ENCODE data around the gene CRB1.
"Not testable (repeated sequence)": the region's sequence is repeated elsewhere in the genome, so short reads cannot be mapped to it uniquely, and the experiment has no call there.

CRB1 gene

DNA sequence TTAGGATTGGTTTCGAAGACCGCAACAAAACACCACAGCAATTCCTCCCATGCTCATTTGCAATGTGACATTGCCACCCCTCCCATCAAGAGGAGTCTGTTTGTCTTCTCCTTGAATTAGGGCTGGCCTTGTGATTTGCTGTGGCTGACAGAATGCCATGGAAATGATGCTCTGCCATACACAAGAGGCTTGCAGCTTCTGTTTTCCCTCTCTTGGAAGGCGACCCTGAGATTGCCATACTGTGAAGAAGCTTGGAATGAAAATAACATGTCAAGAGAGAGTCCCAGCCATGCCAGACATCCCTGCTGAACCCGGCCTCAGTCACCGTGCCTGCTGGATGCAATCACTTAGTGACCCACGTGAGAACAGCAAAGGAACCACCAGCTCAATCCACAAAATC, 212.4 kb downstream of the CRB1 start:
- TF ChIP-seq, protein P1, sequence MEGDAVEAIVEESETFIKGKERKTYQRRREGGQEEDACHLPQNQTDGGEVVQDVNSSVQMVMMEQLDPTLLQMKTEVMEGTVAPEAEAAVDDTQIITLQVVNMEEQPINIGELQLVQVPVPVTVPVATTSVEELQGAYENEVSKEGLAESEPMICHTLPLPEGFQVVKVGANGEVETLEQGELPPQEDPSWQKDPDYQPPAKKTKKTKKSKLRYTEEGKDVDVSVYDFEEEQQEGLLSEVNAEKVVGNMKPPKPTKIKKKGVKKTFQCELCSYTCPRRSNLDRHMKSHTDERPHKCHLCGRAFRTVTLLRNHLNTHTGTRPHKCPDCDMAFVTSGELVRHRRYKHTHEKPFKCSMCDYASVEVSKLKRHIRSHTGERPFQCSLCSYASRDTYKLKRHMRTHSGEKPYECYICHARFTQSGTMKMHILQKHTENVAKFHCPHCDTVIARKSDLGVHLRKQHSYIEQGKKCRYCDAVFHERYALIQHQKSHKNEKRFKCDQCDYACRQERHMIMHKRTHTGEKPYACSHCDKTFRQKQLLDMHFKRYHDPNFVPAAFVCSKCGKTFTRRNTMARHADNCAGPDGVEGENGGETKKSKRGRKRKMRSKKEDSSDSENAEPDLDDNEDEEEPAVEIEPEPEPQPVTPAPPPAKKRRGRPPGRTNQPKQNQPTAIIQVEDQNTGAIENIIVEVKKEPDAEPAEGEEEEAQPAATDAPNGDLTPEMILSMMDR (IDR thresholded peaks at IDR 0.05; ENCODE audit: unreplicated experiment in 3 of 3), result no peak
- H3K9me3 Mint-ChIP-seq, result no peaks in the 10 kb centered on the region
- H3K27ac Mint-ChIP-seq, result no peak overlapping the region
- H3K4me3 Mint-ChIP-seq, result no peak overlapping the region
- no peaks in the 10 kb centered on the region for H3K36me3 Mint-ChIP-seq (ENCODE audit: low read depth)
- no peaks in the 10 kb centered on the region for H3K4me1 Mint-ChIP-seq
- H3K27me3 Mint-ChIP-seq (ENCODE audit: low read depth), result no peaks in the 10 kb centered on the region

DNA sequence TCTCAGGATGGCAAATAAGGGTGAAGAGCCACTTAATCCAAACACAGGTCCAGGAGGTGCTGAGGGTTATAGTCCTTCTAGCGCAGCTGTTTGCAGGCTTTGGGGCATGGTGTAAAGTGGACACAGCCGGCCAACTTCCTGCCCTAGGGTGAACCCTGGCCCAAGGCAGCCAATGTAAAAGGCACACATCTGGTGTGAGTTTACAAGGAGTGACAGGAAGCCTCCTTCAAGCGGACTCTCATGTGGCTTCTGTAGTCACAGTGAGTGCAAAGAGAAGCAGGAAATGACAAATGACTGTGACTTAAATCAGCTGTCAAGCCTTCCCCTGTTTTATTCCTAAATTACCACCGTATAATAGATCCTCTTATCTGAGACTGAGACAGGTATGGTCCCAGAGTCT, 213.0 kb downstream of the CRB1 start:
- TF ChIP-seq, protein P1 (IDR thresholded peaks at IDR 0.05; ENCODE audit: unreplicated experiment in 3 of 3), result no peak
- Mint-ChIP-seq H3K27me3 (ENCODE audit: low read depth) (no peaks in the 10 kb centered on the region), H3K9me3 (no peaks in the 10 kb centered on the region), H3K4me3 (no peak overlapping the region), H3K36me3 (ENCODE audit: low read depth) (no peaks in the 10 kb centered on the region), H3K27ac (peak overlapping the region in 2 of 3 experiments; percentile 23 to 41), H3K4me1 (no peaks in the 10 kb centered on the region)

DNA sequence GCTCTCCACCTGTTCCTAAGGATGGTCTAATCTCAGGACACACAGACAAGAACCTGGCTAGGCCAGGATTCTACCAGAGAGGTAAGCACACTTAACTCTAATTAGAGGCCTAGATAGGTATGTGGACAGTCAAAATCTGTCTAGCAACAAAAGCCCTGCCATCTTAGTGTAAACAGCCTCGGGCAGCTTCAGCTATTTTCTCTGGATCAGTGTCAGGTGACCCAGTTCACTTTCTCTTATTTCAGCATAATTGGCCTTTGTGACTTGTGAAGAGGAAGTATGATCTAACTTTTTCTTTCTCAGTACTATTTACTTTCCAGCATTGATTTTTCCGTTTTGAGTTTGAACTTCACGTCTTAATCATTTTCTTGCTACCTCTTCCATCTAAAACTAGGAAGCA, 217.7 kb downstream of the CRB1 start:
- TF ChIP-seq, protein P1 (IDR thresholded peaks at IDR 0.05; ENCODE audit: unreplicated experiment in 3 of 3), result no peak
- H3K4me1 Mint-ChIP-seq, result no peaks in the 10 kb centered on the region
- no peaks in the 10 kb centered on the region for H3K36me3 Mint-ChIP-seq (ENCODE audit: low read depth)
- peaks cover 22% of the 10 kb centered on the region for H3K9me3 Mint-ChIP-seq
- no peak overlapping the region for H3K27ac Mint-ChIP-seq
- no peak overlapping the region for H3K4me3 Mint-ChIP-seq
- H3K27me3 Mint-ChIP-seq (ENCODE audit: low read depth), result peaks cover 8% of the 10 kb centered on the region

DNA sequence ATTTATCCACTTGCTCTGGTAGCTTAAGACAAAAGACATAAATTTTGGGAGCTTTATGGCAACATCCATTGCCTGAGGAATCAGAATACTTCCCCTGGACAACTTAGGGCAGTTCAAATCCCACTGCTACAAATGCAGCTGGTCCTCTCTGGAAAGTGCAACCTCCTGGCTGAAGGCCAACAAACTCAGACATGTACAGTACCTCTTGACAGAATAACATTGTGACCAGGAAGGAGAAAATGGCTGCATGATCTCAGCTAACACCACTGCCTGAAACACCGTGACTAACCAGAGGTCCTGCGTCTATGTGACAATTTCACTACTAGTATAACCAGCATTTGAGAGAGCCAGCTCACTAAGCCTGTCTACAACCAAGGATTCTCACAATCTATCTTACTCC, 218.9 kb downstream of the CRB1 start:
- H3K27me3 Mint-ChIP-seq (ENCODE audit: low read depth), result peaks cover 8% of the 10 kb centered on the region
- peaks cover 27% of the 10 kb centered on the region for H3K9me3 Mint-ChIP-seq
- peak overlapping the region in 1 of 3 experiments; percentile 65 for H3K27ac Mint-ChIP-seq
- TF ChIP-seq, protein P1 (IDR thresholded peaks at IDR 0.05; ENCODE audit: unreplicated experiment in 3 of 3), result no peak
- H3K4me1 Mint-ChIP-seq, result no peaks in the 10 kb centered on the region
- H3K4me3 Mint-ChIP-seq, result no peak overlapping the region
- H3K36me3 Mint-ChIP-seq (ENCODE audit: low read depth), result no peaks in the 10 kb centered on the region

DNA sequence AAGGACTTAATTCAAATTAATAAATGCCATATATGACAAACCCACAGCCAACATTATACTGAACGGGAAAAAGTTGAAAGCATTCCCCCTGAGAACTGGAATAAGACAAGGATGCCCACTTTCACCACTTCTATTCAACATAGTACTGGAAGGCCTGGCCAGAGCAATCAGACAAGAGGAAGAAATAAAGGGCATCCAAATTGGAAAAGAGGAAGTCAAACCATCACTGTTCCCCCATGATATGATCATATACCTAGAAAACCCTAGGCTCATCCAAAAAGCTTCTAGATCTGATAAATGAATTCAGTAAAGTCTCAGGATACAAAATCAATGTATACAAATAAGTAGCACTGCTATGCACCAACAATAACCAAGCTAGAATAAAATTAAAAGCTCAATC, 223.5 kb downstream of the CRB1 start:
- not testable (repeated sequence) for H3K4me1 Mint-ChIP-seq; H3K4me3 Mint-ChIP-seq; H3K27ac Mint-ChIP-seq; H3K27me3 Mint-ChIP-seq (ENCODE audit: low read depth); H3K36me3 Mint-ChIP-seq (ENCODE audit: low read depth)
- H3K9me3 Mint-ChIP-seq, result peaks cover 27% of the 10 kb centered on the region

DNA sequence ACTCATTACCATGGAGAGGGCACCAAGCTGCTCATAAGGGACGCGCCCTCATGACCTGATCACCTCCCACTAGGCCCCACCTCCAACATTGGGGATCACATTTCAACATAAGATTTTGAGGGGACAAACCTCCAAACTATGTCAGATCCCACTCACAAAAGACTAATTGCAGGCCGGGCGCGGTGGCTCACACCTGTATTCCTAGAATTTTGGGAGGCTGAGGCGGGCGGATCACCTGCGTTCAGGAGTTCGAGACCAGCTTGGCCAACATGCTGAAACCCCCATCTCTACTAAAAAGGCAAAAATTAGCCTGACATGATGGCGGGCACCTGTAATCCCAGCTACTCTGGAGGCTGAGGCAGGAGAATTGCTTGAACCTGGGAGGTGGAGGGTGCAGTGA, 228.7 kb downstream of the CRB1 start:
- Mint-ChIP-seq H3K27me3 (ENCODE audit: low read depth) (no peaks in the 10 kb centered on the region), H3K9me3 (peaks cover 2% of the 10 kb centered on the region), H3K27ac (no peak overlapping the region), H3K36me3 (ENCODE audit: low read depth) (no peaks in the 10 kb centered on the region), H3K4me1 (no peaks in the 10 kb centered on the region), H3K4me3 (no peak overlapping the region)
- TF ChIP-seq, protein P1 (IDR thresholded peaks at IDR 0.05; ENCODE audit: unreplicated experiment in 3 of 3), result no peak

All from nephron (organoid).